Measurements from ENCODE around the gene GPD1L.

Gene GPD1L

DNA sequence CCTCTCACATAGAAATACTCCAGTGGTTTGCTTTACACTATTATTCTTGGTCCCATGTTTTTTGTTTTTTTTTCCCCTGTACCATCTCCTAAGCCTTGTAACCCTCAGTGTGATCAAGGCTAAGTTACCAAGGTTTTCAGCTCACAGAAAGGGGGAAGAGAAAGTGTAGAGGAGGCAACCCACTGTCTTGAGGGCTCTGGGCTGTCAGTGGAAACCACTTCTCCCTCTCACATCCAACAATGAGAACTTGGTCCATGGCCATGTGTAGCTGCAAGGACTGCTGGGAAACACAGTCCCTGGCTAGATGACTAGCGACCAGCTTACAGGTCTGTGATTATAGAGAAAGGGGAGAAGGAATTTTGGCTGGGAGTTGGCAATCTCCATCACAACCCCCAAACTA is 30.3 kb downstream of the GPD1L start:
- Histone ChIP-seq H3K9me3 (ENCODE audit: insufficient read depth, low read depth, low read length) (no peaks in the 10 kb centered on the region), H3K4me2 (ENCODE audit: low read depth, low read length, poor library complexity, severe bottlenecking) (no peak overlapping the region), H4K20me1 (ENCODE audit: insufficient read depth, low read length, poor library complexity, severe bottlenecking) (no peaks in the 10 kb centered on the region), H3F3A (ENCODE audit: low read depth) (no peaks in the 10 kb centered on the region), H3K9me2 (replicated peaks; ENCODE audit: low read depth, low read length) (no peaks in the 10 kb centered on the region), H3K4me1 (ENCODE audit: insufficient read depth, low read length, poor library complexity, severe bottlenecking) (peaks cover 9% of the 10 kb centered on the region), H2AFZ (ENCODE audit: low read length) (no peak overlapping the region), H3K36me3 (ENCODE audit: insufficient read depth, low read length) (no peaks in the 10 kb centered on the region), H3K27me3 (ENCODE audit: insufficient read depth, low read length, poor library complexity, severe bottlenecking) (peaks cover 36% of the 10 kb centered on the region), H3K9ac (ENCODE audit: low read depth, low read length, poor library complexity, severe bottlenecking) (no peak overlapping the region), H3K4me3 (ENCODE audit: low read length, poor library complexity, severe bottlenecking) (no peak overlapping the region), H3K79me2 (ENCODE audit: insufficient read depth, low read length) (no peaks in the 10 kb centered on the region)
- TF ChIP-seq CTCF (conservative IDR thresholded peaks at IDR 0.05; ENCODE audit: low read length) (no peak), EZH2phosphoT487 (IDR thresholded peaks at IDR 0.05; ENCODE audit: borderline replicate concordance) (no peak)

- Histone ChIP-seq H3K4me3 (ENCODE audit: low read length, poor library complexity, severe bottlenecking) (no peak overlapping the region), H3K4me1 (ENCODE audit: insufficient read depth, low read length, poor library complexity, severe bottlenecking) (peaks cover 9% of the 10 kb centered on the region), H3K9ac (ENCODE audit: low read depth, low read length, poor library complexity, severe bottlenecking) (no peak overlapping the region), H2AFZ (ENCODE audit: low read length) (no peak overlapping the region), H3K4me2 (ENCODE audit: low read depth, low read length, poor library complexity, severe bottlenecking) (no peak overlapping the region), H3K27me3 (ENCODE audit: insufficient read depth, low read length, poor library complexity, severe bottlenecking) (peaks cover 36% of the 10 kb centered on the region), H3K36me3 (ENCODE audit: insufficient read depth, low read length) (no peaks in the 10 kb centered on the region), H3F3A (ENCODE audit: low read depth) (no peaks in the 10 kb centered on the region), H3K9me2 (replicated peaks; ENCODE audit: low read depth, low read length) (no peaks in the 10 kb centered on the region), H3K9me3 (ENCODE audit: insufficient read depth, low read depth, low read length) (no peaks in the 10 kb centered on the region), H4K20me1 (ENCODE audit: insufficient read depth, low read length, poor library complexity, severe bottlenecking) (no peaks in the 10 kb centered on the region), H3K79me2 (ENCODE audit: insufficient read depth, low read length) (no peaks in the 10 kb centered on the region)
- TF ChIP-seq EZH2phosphoT487 (IDR thresholded peaks at IDR 0.05; ENCODE audit: borderline replicate concordance) = no peak
- no peak for TF ChIP-seq CTCF (conservative IDR thresholded peaks at IDR 0.05; ENCODE audit: low read length)
These were observed 31.4 kb downstream of the GPD1L start for GRCh38 chr3:32137870-32138269.

DNA sequence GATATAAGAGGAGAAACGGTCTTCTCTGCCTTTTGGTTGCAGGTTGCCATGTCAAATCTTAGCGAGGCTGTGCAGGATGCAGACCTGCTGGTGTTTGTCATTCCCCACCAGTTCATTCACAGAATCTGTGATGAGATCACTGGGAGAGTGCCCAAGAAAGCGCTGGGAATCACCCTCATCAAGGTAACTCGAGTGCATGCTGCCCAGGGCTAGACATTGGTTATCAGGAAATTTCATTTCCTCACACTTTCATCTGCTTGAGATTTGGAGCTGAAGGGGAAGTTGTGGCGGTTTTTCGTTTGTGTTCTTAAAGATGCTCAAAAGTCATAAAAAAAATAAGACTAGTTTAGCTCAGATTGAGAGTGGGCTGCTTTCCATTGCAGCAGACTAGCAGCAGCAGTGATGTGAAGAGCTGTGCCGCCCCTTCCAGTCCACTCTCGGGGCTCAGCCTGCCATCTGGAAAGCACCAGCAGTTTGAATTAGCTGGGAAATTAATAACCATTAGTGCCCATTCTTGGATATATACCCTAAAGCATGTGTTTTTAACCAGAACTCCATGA is 32.2 kb downstream of the GPD1L start:
- Histone ChIP-seq H2AFZ (ENCODE audit: low read length) (no peak overlapping the region), H3K79me2 (ENCODE audit: insufficient read depth, low read length) (no peaks in the 10 kb centered on the region)

More for the DNA sequence above, 32.2 kb downstream of the GPD1L start:
- Histone ChIP-seq H3K9ac (ENCODE audit: low read depth, low read length, poor library complexity, severe bottlenecking) (no peak overlapping the region), H3F3A (ENCODE audit: low read depth) (no peaks in the 10 kb centered on the region), H3K4me2 (ENCODE audit: low read depth, low read length, poor library complexity, severe bottlenecking) (peak overlapping the region; percentile 3), H4K20me1 (ENCODE audit: insufficient read depth, low read length, poor library complexity, severe bottlenecking) (no peaks in the 10 kb centered on the region), H3K9me2 (replicated peaks; ENCODE audit: low read depth, low read length) (no peaks in the 10 kb centered on the region), H3K9me3 (ENCODE audit: insufficient read depth, low read depth, low read length) (no peaks in the 10 kb centered on the region), H3K36me3 (ENCODE audit: insufficient read depth, low read length) (no peaks in the 10 kb centered on the region), H3K27me3 (ENCODE audit: insufficient read depth, low read length, poor library complexity, severe bottlenecking) (peaks cover 36% of the 10 kb centered on the region), H3K4me1 (ENCODE audit: insufficient read depth, low read length, poor library complexity, severe bottlenecking) (peaks cover 9% of the 10 kb centered on the region), H3K4me3 (ENCODE audit: low read length, poor library complexity, severe bottlenecking) (no peak overlapping the region)
- TF ChIP-seq EZH2phosphoT487 (IDR thresholded peaks at IDR 0.05; ENCODE audit: borderline replicate concordance) = no peak
- TF ChIP-seq CTCF (conservative IDR thresholded peaks at IDR 0.05; ENCODE audit: low read length) = no peak
